Endothelial cell of umbilical vein (primary cell): ENCODE data around the gene P3H2.

ENCODE experiments used
- CTCF ChIP-seq, 2 donors: IDR thresholded peaks; 1 replicate in 1 of 2; 2 replicates in 1 of 2; pipeline ENCODE4 v1.5.1; 2011; ENCODE audit warnings: low read length in 2 of 2, mild to moderate bottlenecking in 2 of 2, moderate library complexity in 2 of 2, control low read depth in 1 of 2, inconsistent platforms in 1 of 2, low read depth in 1 of 2; ENCODE audit not compliant: insufficient read depth in 1 of 2; ENCODE audit errors: extremely low read depth in 1 of 2
- EZH2 ChIP-seq: IDR thresholded peaks from 2 replicates; pipeline ENCODE4 v1.6.1; 2012; ENCODE audit warnings: borderline replicate concordance, low read depth, mild to moderate bottlenecking, moderate library complexity, low read length, inconsistent platforms; ENCODE audit not compliant: severe bottlenecking
- FOS ChIP-seq: IDR thresholded peaks from 2 replicates; pipeline ENCODE4 v1.6.1; 2011; ENCODE audit warnings: mild to moderate bottlenecking, low read length, moderate library complexity, borderline replicate concordance; ENCODE audit not compliant: insufficient read depth
- GATA2 ChIP-seq: IDR thresholded peaks from 2 replicates; pipeline ENCODE4 v1.7.0; 2011; ENCODE audit warnings: low read depth, mild to moderate bottlenecking, moderate library complexity, mixed read lengths, low read length; ENCODE audit not compliant: insufficient read length, insufficient read depth
- JUN ChIP-seq: IDR thresholded peaks from 2 replicates; pipeline ENCODE4 v1.6.1; 2011; ENCODE audit warnings: borderline replicate concordance, low read depth; ENCODE audit not compliant: insufficient read length, insufficient read depth
- MAX ChIP-seq: IDR thresholded peaks from 2 replicates; pipeline ENCODE4 v1.6.1; 2011; ENCODE audit not compliant: insufficient read depth, insufficient read length
- MYC ChIP-seq: IDR thresholded peaks from one replicate; pipeline ENCODE4 v1.6.1; 2011; ENCODE audit warnings: mild to moderate bottlenecking, low read depth, low read length
- POLR2A ChIP-seq: IDR thresholded peaks from 2 replicates; pipeline ENCODE4 v1.6.1; 2012; ENCODE audit warnings: low read depth, mild to moderate bottlenecking, control low read depth, low read length
- POLR2AphosphoS5 ChIP-seq: IDR thresholded peaks from 2 replicates; pipeline ENCODE4 v1.6.1; 2012; ENCODE audit warnings: low read depth, mild to moderate bottlenecking, control low read depth, low read length, moderate library complexity; ENCODE audit not compliant: insufficient read depth

- no peak for TF ChIP-seq CTCF (IDR thresholded peaks at IDR 0.05; ENCODE audit: extremely low read depth in 1 of 2, insufficient read depth in 1 of 2, low read depth in 1 of 2, low read length in 2 of 2)
- no peak for TF ChIP-seq MYC
- TF ChIP-seq JUN = no peak
- TF ChIP-seq EZH2 = no peak
- TF ChIP-seq POLR2A = no peak
- TF ChIP-seq POLR2AphosphoS5 = no peak
- TF ChIP-seq FOS = no peak
- TF ChIP-seq MAX = no peak
- no peak for TF ChIP-seq GATA2
Measured at GRCh38 chr3:189927975-189928895, 192.5 kb downstream of the P3H2 start.
